Retinal pigment epithelial cell (primary cell): ENCODE data around the gene BMERB1.
"Not testable (repeated sequence)": the region's sequence is repeated elsewhere in the genome, so short reads cannot be mapped to it uniquely, and the experiment has no call there.

Source experiments
- DNase-seq: peaks from one replicate; pipeline ENCODE4 v3.0.0-alpha.2; 2010; ENCODE audit warnings: low read depth
- H3K4me3 ChIP-seq: 2 replicates; pipeline ENCODE4 v1.5.1; 2011; ENCODE audit warnings: mild to moderate bottlenecking, low read length, control low read depth, moderate library complexity
- CTCF ChIP-seq: conservative IDR thresholded peaks from 2 replicates; pipeline ENCODE4 v1.5.1; 2011; ENCODE audit warnings: low read depth, low read length, control low read depth, inconsistent platforms

The BMERB1 gene

GRCh38 chr16:15422222-15422621 is 12.2 kb upstream of the BMERB1 start:
- TF ChIP-seq CTCF = no peak
- DNase-seq = no peak
- no peak overlapping the region for H3K4me3 ChIP-seq

GRCh38 chr16:15425861-15426260 is 8.5 kb upstream of the BMERB1 start:
- no peak overlapping the region for H3K4me3 ChIP-seq
- no peak for TF ChIP-seq CTCF
- no peak for DNase-seq

- no peak for DNase-seq
- no peak overlapping the region for H3K4me3 ChIP-seq
- TF ChIP-seq CTCF = no peak
Observed at GRCh38 chr16:15426796-15427195, 7.6 kb upstream of the BMERB1 start.

GRCh38 chr16:15427648-15428239 is 6.6 kb upstream of the BMERB1 start:
- DNase-seq = no peak
- peak; percentile 67 for TF ChIP-seq CTCF
- peak overlapping the region; percentile 23 for H3K4me3 ChIP-seq

GRCh38 chr16:15430884-15431283 is 3.5 kb upstream of the BMERB1 start:
- DNase-seq, H3K4me3 ChIP-seq: not testable (repeated sequence)

- TF ChIP-seq CTCF = no peak
- peak overlapping the region; percentile 87 for H3K4me3 ChIP-seq
Observed at GRCh38 chr16:15434079-15434424, 336 bp upstream of the BMERB1 start.

GRCh38 chr16:15435216-15435864 is 952 bp downstream of the BMERB1 start:
- no peak for TF ChIP-seq CTCF
- H3K4me3 ChIP-seq = peak overlapping the region; percentile 87
- no peak for DNase-seq

More at GRCh38 chr16:15434079-15434424, 336 bp upstream of the BMERB1 start:
- no peak for DNase-seq
